ENCODE measurements around the gene AP5S1. TPM values are rescaled to one million over a fixed set of nuclear protein-coding genes. Genes with fewer than 3 reads are reported as not detected.
A peak's percentile ranks its signal among the peaks of the same experiment; 100 is the strongest.

AP5S1 gene
- total and polyA plus RNA-seq, 2 of the 13 experiments (the other 11 are each of a cell fraction or from before 2014, with no cell fraction given) = 7.9 to 23.2 TPM

GRCh38 chr20:3796477-3797225, 23.7 kb upstream of the AP5S1 start (continued):
- TF ChIP-seq JUN (CRISPR knock-in tag; IDR thresholded peaks at IDR 0.05) (0 out of 2 replicates have a peak, but pooled peaks have one; percentile 15), RBFOX2 (IDR thresholded peaks at IDR 0.05; ENCODE audit: low read depth, low read length) (peak; percentile 60), ADNP (CRISPR knock-in tag; IDR thresholded peaks at IDR 0.05) (no peak), ZNF564 (CRISPR knock-in tag; IDR thresholded peaks at IDR 0.05) (peak; percentile 71; the same call in 1 of the 2 replicates), SMYD3 (CRISPR knock-in tag; IDR thresholded peaks at IDR 0.05) (no peak), ZNF350 (CRISPR knock-in tag; IDR thresholded peaks at IDR 0.05; ENCODE audit: borderline replicate concordance, low read depth) (no peak), SRF (IDR thresholded peaks at IDR 0.05; ENCODE audit: low read depth, low read length) (no peak), HNRNPK (IDR thresholded peaks at IDR 0.05; ENCODE audit: low read depth, low read length, poor library complexity, severe bottlenecking) (peak; percentile 94), ZNF513 (CRISPR knock-in tag; conservative IDR thresholded peaks at IDR 0.05) (peak; percentile 60; the same call in 1 of the 2 replicates)
- TF ChIP-seq, protein P1, sequence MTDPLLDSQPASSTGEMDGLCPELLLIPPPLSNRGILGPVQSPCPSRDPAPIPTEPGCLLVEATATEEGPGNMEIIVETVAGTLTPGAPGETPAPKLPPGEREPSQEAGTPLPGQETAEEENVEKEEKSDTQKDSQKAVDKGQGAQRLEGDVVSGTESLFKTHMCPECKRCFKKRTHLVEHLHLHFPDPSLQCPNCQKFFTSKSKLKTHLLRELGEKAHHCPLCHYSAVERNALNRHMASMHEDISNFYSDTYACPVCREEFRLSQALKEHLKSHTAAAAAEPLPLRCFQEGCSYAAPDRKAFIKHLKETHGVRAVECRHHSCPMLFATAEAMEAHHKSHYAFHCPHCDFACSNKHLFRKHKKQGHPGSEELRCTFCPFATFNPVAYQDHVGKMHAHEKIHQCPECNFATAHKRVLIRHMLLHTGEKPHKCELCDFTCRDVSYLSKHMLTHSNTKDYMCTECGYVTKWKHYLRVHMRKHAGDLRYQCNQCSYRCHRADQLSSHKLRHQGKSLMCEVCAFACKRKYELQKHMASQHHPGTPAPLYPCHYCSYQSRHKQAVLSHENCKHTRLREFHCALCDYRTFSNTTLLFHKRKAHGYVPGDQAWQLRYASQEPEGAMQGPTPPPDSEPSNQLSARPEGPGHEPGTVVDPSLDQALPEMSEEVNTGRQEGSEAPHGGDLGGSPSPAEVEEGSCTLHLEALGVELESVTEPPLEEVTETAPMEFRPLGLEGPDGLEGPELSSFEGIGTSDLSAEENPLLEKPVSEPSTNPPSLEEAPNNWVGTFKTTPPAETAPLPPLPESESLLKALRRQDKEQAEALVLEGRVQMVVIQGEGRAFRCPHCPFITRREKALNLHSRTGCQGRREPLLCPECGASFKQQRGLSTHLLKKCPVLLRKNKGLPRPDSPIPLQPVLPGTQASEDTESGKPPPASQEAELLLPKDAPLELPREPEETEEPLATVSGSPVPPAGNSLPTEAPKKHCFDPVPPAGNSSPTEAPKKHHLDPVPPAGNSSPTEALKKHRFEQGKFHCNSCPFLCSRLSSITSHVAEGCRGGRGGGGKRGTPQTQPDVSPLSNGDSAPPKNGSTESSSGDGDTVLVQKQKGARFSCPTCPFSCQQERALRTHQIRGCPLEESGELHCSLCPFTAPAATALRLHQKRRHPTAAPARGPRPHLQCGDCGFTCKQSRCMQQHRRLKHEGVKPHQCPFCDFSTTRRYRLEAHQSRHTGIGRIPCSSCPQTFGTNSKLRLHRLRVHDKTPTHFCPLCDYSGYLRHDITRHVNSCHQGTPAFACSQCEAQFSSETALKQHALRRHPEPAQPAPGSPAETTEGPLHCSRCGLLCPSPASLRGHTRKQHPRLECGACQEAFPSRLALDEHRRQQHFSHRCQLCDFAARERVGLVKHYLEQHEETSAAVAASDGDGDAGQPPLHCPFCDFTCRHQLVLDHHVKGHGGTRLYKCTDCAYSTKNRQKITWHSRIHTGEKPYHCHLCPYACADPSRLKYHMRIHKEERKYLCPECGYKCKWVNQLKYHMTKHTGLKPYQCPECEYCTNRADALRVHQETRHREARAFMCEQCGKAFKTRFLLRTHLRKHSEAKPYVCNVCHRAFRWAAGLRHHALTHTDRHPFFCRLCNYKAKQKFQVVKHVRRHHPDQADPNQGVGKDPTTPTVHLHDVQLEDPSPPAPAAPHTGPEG (CRISPR knock-in tag; IDR thresholded peaks at IDR 0.05) = no peak
- TF ChIP-seq, protein P2, sequence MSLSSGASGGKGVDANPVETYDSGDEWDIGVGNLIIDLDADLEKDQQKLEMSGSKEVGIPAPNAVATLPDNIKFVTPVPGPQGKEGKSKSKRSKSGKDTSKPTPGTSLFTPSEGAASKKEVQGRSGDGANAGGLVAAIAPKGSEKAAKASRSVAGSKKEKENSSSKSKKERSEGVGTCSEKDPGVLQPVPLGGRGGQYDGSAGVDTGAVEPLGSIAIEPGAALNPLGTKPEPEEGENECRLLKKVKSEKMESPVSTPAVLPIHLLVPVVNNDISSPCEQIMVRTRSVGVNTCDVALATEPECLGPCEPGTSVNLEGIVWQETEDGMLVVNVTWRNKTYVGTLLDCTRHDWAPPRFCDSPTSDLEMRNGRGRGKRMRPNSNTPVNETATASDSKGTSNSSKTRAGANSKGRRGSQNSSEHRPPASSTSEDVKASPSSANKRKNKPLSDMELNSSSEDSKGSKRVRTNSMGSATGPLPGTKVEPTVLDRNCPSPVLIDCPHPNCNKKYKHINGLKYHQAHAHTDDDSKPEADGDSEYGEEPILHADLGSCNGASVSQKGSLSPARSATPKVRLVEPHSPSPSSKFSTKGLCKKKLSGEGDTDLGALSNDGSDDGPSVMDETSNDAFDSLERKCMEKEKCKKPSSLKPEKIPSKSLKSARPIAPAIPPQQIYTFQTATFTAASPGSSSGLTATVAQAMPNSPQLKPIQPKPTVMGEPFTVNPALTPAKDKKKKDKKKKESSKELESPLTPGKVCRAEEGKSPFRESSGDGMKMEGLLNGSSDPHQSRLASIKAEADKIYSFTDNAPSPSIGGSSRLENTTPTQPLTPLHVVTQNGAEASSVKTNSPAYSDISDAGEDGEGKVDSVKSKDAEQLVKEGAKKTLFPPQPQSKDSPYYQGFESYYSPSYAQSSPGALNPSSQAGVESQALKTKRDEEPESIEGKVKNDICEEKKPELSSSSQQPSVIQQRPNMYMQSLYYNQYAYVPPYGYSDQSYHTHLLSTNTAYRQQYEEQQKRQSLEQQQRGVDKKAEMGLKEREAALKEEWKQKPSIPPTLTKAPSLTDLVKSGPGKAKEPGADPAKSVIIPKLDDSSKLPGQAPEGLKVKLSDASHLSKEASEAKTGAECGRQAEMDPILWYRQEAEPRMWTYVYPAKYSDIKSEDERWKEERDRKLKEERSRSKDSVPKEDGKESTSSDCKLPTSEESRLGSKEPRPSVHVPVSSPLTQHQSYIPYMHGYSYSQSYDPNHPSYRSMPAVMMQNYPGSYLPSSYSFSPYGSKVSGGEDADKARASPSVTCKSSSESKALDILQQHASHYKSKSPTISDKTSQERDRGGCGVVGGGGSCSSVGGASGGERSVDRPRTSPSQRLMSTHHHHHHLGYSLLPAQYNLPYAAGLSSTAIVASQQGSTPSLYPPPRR (CRISPR knock-in tag; IDR thresholded peaks at IDR 0.05; ENCODE audit: borderline replicate concordance) = no peak; the same call in 1 of the 2 replicates
- TF ChIP-seq, protein P3, sequence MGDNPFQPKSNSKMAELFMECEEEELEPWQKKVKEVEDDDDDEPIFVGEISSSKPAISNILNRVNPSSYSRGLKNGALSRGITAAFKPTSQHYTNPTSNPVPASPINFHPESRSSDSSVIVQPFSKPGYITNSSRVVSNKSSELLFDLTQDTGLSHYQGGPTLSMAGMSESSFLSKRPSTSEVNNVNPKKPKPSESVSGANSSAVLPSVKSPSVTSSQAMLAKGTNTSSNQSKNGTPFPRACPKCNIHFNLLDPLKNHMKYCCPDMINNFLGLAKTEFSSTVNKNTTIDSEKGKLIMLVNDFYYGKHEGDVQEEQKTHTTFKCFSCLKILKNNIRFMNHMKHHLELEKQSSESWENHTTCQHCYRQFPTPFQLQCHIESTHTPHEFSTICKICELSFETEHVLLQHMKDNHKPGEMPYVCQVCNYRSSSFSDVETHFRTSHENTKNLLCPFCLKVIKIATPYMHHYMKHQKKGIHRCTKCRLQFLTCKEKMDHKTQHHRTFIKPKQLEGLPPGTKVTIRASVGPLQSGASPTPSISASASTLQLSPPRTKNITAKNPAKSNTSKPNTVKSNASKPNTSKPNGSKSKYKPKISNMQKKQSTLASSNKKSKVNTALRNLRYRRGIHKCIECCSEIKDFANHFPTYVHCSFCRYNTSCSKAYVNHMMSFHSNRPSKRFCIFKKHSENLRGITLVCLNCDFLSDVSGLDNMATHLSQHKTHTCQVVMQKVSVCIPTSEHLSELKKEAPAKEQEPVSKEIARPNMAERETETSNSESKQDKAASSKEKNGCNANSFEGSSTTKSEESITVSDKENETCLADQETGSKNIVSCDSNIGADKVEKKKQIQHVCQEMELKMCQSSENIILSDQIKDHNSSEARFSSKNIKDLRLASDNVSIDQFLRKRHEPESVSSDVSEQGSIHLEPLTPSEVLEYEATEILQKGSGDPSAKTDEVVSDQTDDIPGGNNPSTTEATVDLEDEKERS (CRISPR knock-in tag; IDR thresholded peaks at IDR 0.05) = peak; percentile 51; the same call in 1 of the 2 replicates

Data from HepG2 (cell line).